H1 (cell line): ENCODE results near the gene DES. TPM values are rescaled to one million over a fixed set of nuclear protein-coding genes. Genes with fewer than 3 reads are reported as not detected.

Source experiments
- CTCF ChIA-PET: fragments of 300-600 bp; sonication (Branson Sonifier 250); formaldehyde crosslinking; loops from one replicate; lab custom pipeline; 2021; ENCODE audit not compliant: partially characterized antibody; lab: Charles Lee
- POLR2A ChIA-PET: fragments of 300-600 bp; sonication (Branson Sonifier 250); formaldehyde crosslinking; loops from one replicate; lab custom pipeline; 2021; ENCODE audit warnings: inconsistent platforms; ENCODE audit not compliant: partially characterized antibody; lab: Charles Lee
- DNase-seq, 2 experiments: peaks; one replicate each; pipeline versions ENCODE4 v3.0.0 to v3.0.0-alpha.2; 2010 to 2022; ENCODE audit warnings: low spot score in 2 of 2, low read depth in 1 of 2, mixed read lengths in 1 of 2
- FAIRE-seq: peaks from 2 replicates; lab custom pipeline; 2011; peaks lifted over from hg19 to GRCh38; lab: Jason Lieb, UNC
- H2AFZ ChIP-seq: 2 replicates; pipeline ENCODE4 v1.8.1; 2012; ENCODE audit warnings: low read length, inconsistent platforms
- H2AK5ac ChIP-seq: 2 replicates; pipeline ENCODE4 v1.6.1; 2013; ENCODE audit warnings: low read depth, low read length
- H2BK120ac ChIP-seq: replicated peaks from 2 replicates; pipeline ENCODE3; 2013; ENCODE audit warnings: low read depth, low read length, inconsistent platforms
- H2BK12ac ChIP-seq: 2 replicates; pipeline ENCODE4 v1.6.1; 2013; ENCODE audit warnings: low read depth, low read length
- H2BK15ac ChIP-seq: 2 replicates; pipeline ENCODE4 v1.6.1; 2013; ENCODE audit warnings: low read length
- H2BK20ac ChIP-seq: 2 replicates; pipeline ENCODE4 v1.6.1; 2013; ENCODE audit warnings: low read length
- H2BK5ac ChIP-seq: 2 replicates; pipeline ENCODE4 v1.6.1; 2013; ENCODE audit warnings: low read depth, low read length
- H3K14ac ChIP-seq: 2 replicates; pipeline ENCODE4 v1.6.1; 2013; ENCODE audit warnings: inconsistent platforms; ENCODE audit not compliant: insufficient read length
- H3K18ac ChIP-seq: 2 replicates; pipeline ENCODE4 v1.6.1; 2013; ENCODE audit warnings: low read length; ENCODE audit errors: extremely low read depth
- H3K23ac ChIP-seq: 2 replicates; pipeline ENCODE4 v1.6.1; 2013; ENCODE audit warnings: inconsistent platforms; ENCODE audit not compliant: insufficient read length
- H3K23me2 ChIP-seq: 2 replicates; pipeline ENCODE4 v1.6.1; 2013; ENCODE audit warnings: low read depth, low read length
- H3K27ac ChIP-seq: 2 replicates; pipeline ENCODE4 v1.6.1; 2011; ENCODE audit warnings: low read depth, low read length, inconsistent platforms
- H3K27me3 ChIP-seq, 4 experiments: replicated peaks in 1 of 4; 1 replicate in 1 of 4; 2 replicates in 3 of 4; pipeline versions ENCODE4 v1.6.1 to v1.8.1; 2011 to 2013; ENCODE audit warnings: low read length in 3 of 4, mild to moderate bottlenecking in 3 of 4, inconsistent platforms in 2 of 4, mixed read lengths in 2 of 4, moderate library complexity in 1 of 4; ENCODE audit not compliant: control insufficient read depth in 3 of 4, insufficient read depth in 3 of 4; ENCODE audit errors: extremely low read depth in 1 of 4
- H3K36me3 ChIP-seq, 4 experiments: 2 replicates each; pipeline versions ENCODE4 v1.6.1 to v1.8.1; 2011 to 2013; ENCODE audit warnings: mild to moderate bottlenecking in 4 of 4, low read length in 3 of 4, moderate library complexity in 2 of 4, control low read depth in 1 of 4, inconsistent platforms in 1 of 4; ENCODE audit not compliant: insufficient read depth in 4 of 4, control insufficient read depth in 2 of 4
- H3K4ac ChIP-seq: replicated peaks from 2 replicates; pipeline ENCODE3; 2013; ENCODE audit warnings: low read length, low read depth, mixed read lengths, inconsistent platforms; ENCODE audit not compliant: insufficient read length
- H3K4me1 ChIP-seq, 4 experiments: replicated peaks in 1 of 4; 1 replicate in 1 of 4; 2 replicates in 3 of 4; pipeline versions ENCODE4 v1.6.1 to v1.8.1; 2011 to 2013; ENCODE audit warnings: low read length in 3 of 4, inconsistent platforms in 2 of 4, mixed read lengths in 1 of 4; ENCODE audit not compliant: insufficient read depth in 4 of 4, control insufficient read depth in 3 of 4
- H3K4me2 ChIP-seq, 2 experiments: 2 replicates each; pipeline versions ENCODE4 v1.6.1 to v1.8.1; 2011 to 2013; ENCODE audit warnings: low read depth in 2 of 2, low read length in 2 of 2, control low read depth in 1 of 2, inconsistent platforms in 1 of 2, mild to moderate bottlenecking in 1 of 2; ENCODE audit not compliant: insufficient read depth in 1 of 2
- H3K4me3 ChIP-seq, 4 experiments: fragments of 200-600, 300-600 bp in 1 of 4; sonication (generic), shearing (Covaris generic), sonication (Bioruptor Twin) in 1 of 4; 2 replicates each; pipeline versions ENCODE4 v1.5.1 to v1.8.1; 2011 to 2016; ENCODE audit warnings: low read length in 4 of 4, low read depth in 3 of 4, control low read depth in 2 of 4, inconsistent platforms in 2 of 4, mild to moderate bottlenecking in 2 of 4, mixed read lengths in 1 of 4, moderate library complexity in 1 of 4; ENCODE audit not compliant: insufficient read depth in 2 of 4; ENCODE audit errors: extremely low read depth in 1 of 4
- H3K56ac ChIP-seq: replicated peaks from 2 replicates; pipeline ENCODE3; 2013; ENCODE audit warnings: low read depth, mild to moderate bottlenecking, mixed read lengths, low read length, inconsistent platforms; ENCODE audit not compliant: insufficient read length
- H3K79me1 ChIP-seq: 2 replicates; pipeline ENCODE4 v1.6.1; 2013; ENCODE audit warnings: low read depth, low read length, control low read depth
- H3K79me2 ChIP-seq, 2 experiments: 2 replicates each; pipeline versions ENCODE4 v1.6.1 to v1.8.1; 2012 to 2013; ENCODE audit warnings: low read length in 2 of 2, mild to moderate bottlenecking in 2 of 2, inconsistent platforms in 1 of 2; ENCODE audit not compliant: insufficient read depth in 2 of 2, control insufficient read depth in 1 of 2
- H3K9ac ChIP-seq, 4 experiments: replicated peaks in 1 of 4; 1 replicate in 1 of 4; 2 replicates in 3 of 4; pipeline versions ENCODE4 v1.6.1 to v1.8.1; 2011 to 2013; ENCODE audit warnings: low read depth in 3 of 4, low read length in 3 of 4, control low read depth in 2 of 4, mild to moderate bottlenecking in 2 of 4, moderate library complexity in 2 of 4, inconsistent platforms in 1 of 4; ENCODE audit errors: extremely low read depth in 1 of 4
- H3K9me3 ChIP-seq, 2 experiments: 2 replicates each; pipeline versions ENCODE4 v1.6.1 to v1.8.1; 2012 to 2013; ENCODE audit warnings: mild to moderate bottlenecking in 2 of 2, moderate library complexity in 2 of 2, control low read depth in 1 of 2, inconsistent platforms in 1 of 2, low read depth in 1 of 2, low read length in 1 of 2, mixed read lengths in 1 of 2; ENCODE audit not compliant: insufficient read depth in 2 of 2
- H4K20me1 ChIP-seq, 2 experiments: replicated peaks in 1 of 2; 2 replicates each; pipeline versions ENCODE3 to v1.8.1; 2011 to 2013; ENCODE audit warnings: inconsistent platforms in 2 of 2, low read length in 2 of 2, mild to moderate bottlenecking in 1 of 2; ENCODE audit not compliant: insufficient read depth in 2 of 2, control insufficient read depth in 1 of 2
- H4K5ac ChIP-seq: 2 replicates; pipeline ENCODE4 v1.6.1; 2013; ENCODE audit warnings: low read length, low read depth, mixed read lengths, inconsistent platforms; ENCODE audit not compliant: insufficient read length
- H4K8ac ChIP-seq: 2 replicates; pipeline ENCODE4 v1.8.0; 2013; ENCODE audit warnings: mild to moderate bottlenecking, moderate library complexity, low read length, inconsistent platforms; ENCODE audit not compliant: insufficient read depth; ENCODE audit errors: extremely low read depth
- H4K91ac ChIP-seq: replicated peaks from 2 replicates; pipeline ENCODE3; 2013; ENCODE audit warnings: low read length, mixed read lengths, inconsistent platforms; ENCODE audit not compliant: insufficient read length
- CTCF ChIP-seq, 3 experiments: IDR thresholded peaks; 1 replicate in 2 of 3; 2 replicates in 1 of 3; pipeline versions ENCODE4 v1.5.1 to v1.6.1; 2011; ENCODE audit warnings: low read length in 3 of 3, mild to moderate bottlenecking in 3 of 3, inconsistent platforms in 2 of 3, low read depth in 1 of 3, moderate library complexity in 1 of 3; ENCODE audit not compliant: insufficient read depth in 1 of 3; ENCODE audit errors: control extremely low read depth in 1 of 3
- MAX ChIP-seq: IDR thresholded peaks from 2 replicates; pipeline ENCODE4 v1.6.1; 2012; ENCODE audit warnings: inconsistent platforms
- SRF ChIP-seq: IDR thresholded peaks from 2 replicates; pipeline ENCODE4 v1.6.1; 2011; ENCODE audit warnings: mild to moderate bottlenecking, low read depth, low read length, moderate library complexity
- WGBS, 2 experiments: shearing (Covaris generic) in 1 of 2; methylation state at CpG; one replicate each; pipeline versions ENCODE4 v1.1.6 to v1.1.7; 2013 to 2015; ENCODE audit warnings: low lambda C conversion rate in 2 of 2, mixed read lengths in 2 of 2, inconsistent platforms in 1 of 2, low coverage in 1 of 2, missing lambda C conversion rate in 1 of 2; ENCODE audit not compliant: insufficient replicate concordance in 2 of 2, insufficient coverage in 1 of 2, insufficient read length in 1 of 2; ENCODE audit errors: extremely low coverage in 1 of 2, missing lambda C conversion rate in 1 of 2; 5-methylcytosine and 5-hydroxymethylcytosine counted together
- polyA plus RNA-seq, 7 experiments: library from polyadenylated mRNA; depleted of rRNA in 3 of 7; stranded (reverse) in 5 of 7; unstranded in 2 of 7; fragments of >200 nt in 5 of 7; fragments of 200-250 nt in 2 of 7; gene quantifications; 1 replicate in 5 of 7; 2 replicates in 1 of 7; 4 replicates in 1 of 7; pipeline versions ENCODE4 v1.2.1 to v1.2.3, GENCODE V29; 2011 to 2013; ENCODE audit warnings: missing spikeins in 2 of 7, mixed read lengths in 2 of 7
- total RNA-seq: library from RNA; stranded (reverse); fragmentation: NEBNext Ultra II Directional; extraction: Animal tissue kit (Norgen Biotek cat#: 25700); gene quantifications from 2 replicates; pipeline ENCODE4 v1.2.1, GENCODE V29; 2021

Gene DES
- total and polyA plus RNA-seq, 2 of the 8 experiments (the other 6 are each of a cell fraction or from before 2014, with no cell fraction given): 1.8 to 4.3 TPM

- Histone ChIP-seq H2BK5ac (peak overlapping the region; percentile 72; the same call in 1 of the 2 replicates), H3K27ac (no peak overlapping the region), H2AFZ (0 out of 2 replicates have a peak overlapping the region, but pooled peaks have one; percentile 2), H3K4me3 (no peak overlapping the region), H3K79me2 (no peaks in the 10 kb centered on the region), H2BK15ac (no peak overlapping the region), H3K79me1 (no peaks in the 10 kb centered on the region), H3K27me3 (peaks cover 0 to 2% (median 0%) of the 10 kb centered on the region in 4 experiments; a peak in 1 of 7 replicates), H2BK12ac (no peak overlapping the region), H4K8ac (0 out of 2 replicates have a peak overlapping the region, but pooled peaks have one; percentile 45), H4K20me1 (no peaks in the 10 kb centered on the region), H3K4me1 (peaks cover 0 to 16% (median 6%) of the 10 kb centered on the region in 4 experiments; a peak in 6 of 7 replicates), H2BK120ac (no peak overlapping the region), H2AK5ac (no peak overlapping the region), H3K23me2 (no peaks in the 10 kb centered on the region), H3K9me3 (no peaks in the 10 kb centered on the region), H3K9ac (no peak overlapping the region), H3K14ac (no peak overlapping the region), H3K4ac (no peak overlapping the region), H3K56ac (no peak overlapping the region), H3K4me2 (no peak overlapping the region), H3K18ac (peak overlapping the region; percentile 38; the same call in 1 of the 2 replicates), H3K36me3 (no peaks in the 10 kb centered on the region), H2BK20ac (no peak overlapping the region; the same call in 1 of the 2 replicates), H4K91ac (peak overlapping the region; percentile 54), H4K5ac (no peak overlapping the region), H3K23ac (no peak overlapping the region)
- WGBS, 2 experiments: 64% methylated on average over 2 of the region's 7 CpGs; no CpG with 5 or more reads in 1 of the 2 experiments
- TF ChIP-seq CTCF (IDR thresholded peaks at IDR 0.05; ENCODE audit: control extremely low read depth in 1 of 3, insufficient read depth in 1 of 3, low read depth in 1 of 3, low read length in 3 of 3): peak in 2 of 3 experiments; percentile 14 to 20; a peak in 1 of 4 replicates
- 0 out of 2 replicates have a peak, but pooled peaks have one; percentile 10 for TF ChIP-seq MAX
- TF ChIP-seq SRF: no peak
- DNase-seq: peak in 1 of 2 experiments; percentile 65
- FAIRE-seq: no peak
- ChIA-PET POLR2A (interaction anchor here (0.7 to 3.7 kb wide), 7 partner anchors 12 to 125 kb away, joined by 3 to 30 read pairs (median 3); partner anchors contain the start of genes DES, DNPEP and SPEG), CTCF (interaction anchor here (0.8 to 13.0 kb wide), 29 partner anchors 9 to 375 kb away, joined by 3 to 407 read pairs (median 26); partner anchors contain the start of genes CHPF, DES, DNPEP and GMPPA)
Observed at GRCh38 chr2:219404954-219405353, 13.2 kb upstream of the DES start.
